GM19395 (cell line): ENCODE data around the gene PTGDR2.

ENCODE experiments used
- ATAC-seq: cut with Tn5 transposase; IDR thresholded peaks from one replicate; pipeline ENCODE4 v1.9.1; 2021; ENCODE audit warnings: mild to moderate bottlenecking, moderate library complexity; ENCODE audit not compliant: unreplicated experiment

The PTGDR2 gene

GRCh38 chr11:60813324-60813723 lies 42.4 kb downstream of the PTGDR2 start:
- no peak for ATAC-seq

- no peak for ATAC-seq
Measured at GRCh38 chr11:60810569-60810968, 45.2 kb downstream of the PTGDR2 start.

GRCh38 chr11:60810151-60810550 lies 45.6 kb downstream of the PTGDR2 start:
- no peak for ATAC-seq

GRCh38 chr11:60809691-60810090 lies 46.1 kb downstream of the PTGDR2 start:
- no peak for ATAC-seq

GRCh38 chr11:60809249-60809648 lies 46.5 kb downstream of the PTGDR2 start:
- no peak for ATAC-seq

GRCh38 chr11:60803273-60803936 lies 52.3 kb downstream of the PTGDR2 start:
- ATAC-seq, result no peak

- ATAC-seq, result no peak
Measured at GRCh38 chr11:60801194-60801593, 54.6 kb downstream of the PTGDR2 start.
